RPMI7951 (cell line): ENCODE data around the gene JOSD2. TPM values are rescaled to one million over a fixed set of nuclear protein-coding genes. Genes with fewer than 3 reads are reported as not detected.

Source experiments
- DNase-seq: peaks from one replicate; pipeline ENCODE4 v3.0.0-alpha.2; 2012; ENCODE audit warnings: low read depth
- total RNA-seq: library from RNA; depleted of rRNA; stranded (reverse); fragments of >200 nt; shearing (Covaris generic); gene quantifications from 2 replicates; pipeline ENCODE4 v1.2.3, GENCODE V29; 2014

Gene JOSD2
- total RNA-seq, 1 experiment from 2014 or later, result 39.0 TPM

DNA sequence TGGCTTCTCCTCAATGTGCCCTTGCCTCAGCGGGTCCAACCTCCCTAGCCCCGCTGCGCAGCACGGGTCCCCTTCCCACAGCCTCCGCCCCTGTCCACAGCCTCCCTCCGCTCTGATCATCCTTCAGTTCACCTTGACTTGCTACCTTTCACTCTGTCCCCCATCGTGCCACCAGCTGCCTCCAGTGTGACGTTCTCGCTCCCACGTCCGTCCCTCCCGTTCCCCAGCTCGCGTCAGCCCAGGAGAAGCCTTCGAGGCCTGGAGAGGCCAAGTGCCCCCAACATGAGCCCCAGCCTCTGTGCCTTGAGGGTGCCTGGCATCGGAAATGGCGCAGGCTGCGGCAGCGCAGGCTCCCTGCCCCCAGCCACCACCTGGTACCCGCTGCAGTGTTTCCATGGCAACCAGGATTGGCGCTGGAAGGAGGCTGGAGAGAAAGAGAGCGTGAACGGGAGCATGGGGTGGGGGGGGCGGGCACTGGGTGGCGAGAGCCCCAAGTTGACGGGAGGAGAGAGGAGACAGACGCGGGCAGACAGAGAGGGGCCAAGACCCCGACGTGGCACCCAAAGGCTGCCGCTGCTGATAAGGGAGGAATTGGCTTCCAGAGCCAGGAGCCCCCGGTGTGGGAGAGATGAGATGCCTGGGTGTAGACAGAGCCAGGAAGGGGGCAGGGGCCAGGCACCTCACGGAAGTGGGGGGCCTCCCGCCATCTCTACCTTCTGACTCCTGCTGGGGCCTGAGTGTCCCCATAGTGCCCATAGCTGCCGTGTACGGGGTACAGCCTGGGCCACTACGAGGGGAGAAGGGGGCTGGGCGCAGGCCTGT lies 3.6 kb upstream of the JOSD2 start:
- no peak for DNase-seq

GRCh38 chr19:50513746-50514345 lies 2.9 kb upstream of the JOSD2 start, which contains the start of gene ASPDH:
TSS of gene ASPDH (minus strand) at chr19:50513913. CDS start at chr19:50513823, 90 bp downstream.
- no peak for DNase-seq

DNA sequence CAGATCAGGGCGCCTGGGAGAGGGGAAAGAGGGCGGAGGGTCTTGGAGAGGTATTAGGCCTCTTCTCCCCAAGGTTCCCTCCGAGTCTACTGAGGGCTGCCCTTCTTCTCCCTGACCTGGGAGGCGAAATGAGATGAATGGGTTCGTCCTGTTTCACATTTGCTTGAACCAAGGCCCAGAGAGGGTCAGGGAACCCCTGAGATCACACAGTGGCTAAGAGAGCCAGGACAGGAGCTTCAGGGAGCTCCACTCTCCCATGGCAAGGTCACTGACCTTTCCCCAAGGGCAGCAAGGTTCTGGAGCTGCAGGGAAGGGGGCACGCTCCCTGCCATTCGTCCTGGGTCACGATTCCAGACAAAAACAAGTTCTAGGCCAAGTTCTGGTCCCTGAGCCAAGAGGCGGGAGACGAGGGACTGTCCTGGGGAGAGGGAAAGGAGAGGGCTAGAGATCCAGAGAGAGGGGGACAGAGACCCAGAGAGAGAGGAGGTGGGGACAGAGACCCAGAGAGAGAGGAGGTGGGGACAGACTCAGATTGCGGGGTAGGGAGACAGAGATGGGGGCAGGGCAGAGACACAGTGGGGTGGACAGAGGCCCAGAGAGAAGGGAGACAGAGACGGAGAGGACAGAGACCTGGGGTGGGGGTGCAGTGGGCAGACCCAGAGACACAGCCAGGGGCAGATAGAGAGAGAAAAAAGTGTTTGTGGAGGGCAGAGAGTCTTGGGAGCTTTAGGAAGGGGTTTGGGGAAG lies 2.2 kb upstream of the JOSD2 start:
- DNase-seq, result no peak

DNA sequence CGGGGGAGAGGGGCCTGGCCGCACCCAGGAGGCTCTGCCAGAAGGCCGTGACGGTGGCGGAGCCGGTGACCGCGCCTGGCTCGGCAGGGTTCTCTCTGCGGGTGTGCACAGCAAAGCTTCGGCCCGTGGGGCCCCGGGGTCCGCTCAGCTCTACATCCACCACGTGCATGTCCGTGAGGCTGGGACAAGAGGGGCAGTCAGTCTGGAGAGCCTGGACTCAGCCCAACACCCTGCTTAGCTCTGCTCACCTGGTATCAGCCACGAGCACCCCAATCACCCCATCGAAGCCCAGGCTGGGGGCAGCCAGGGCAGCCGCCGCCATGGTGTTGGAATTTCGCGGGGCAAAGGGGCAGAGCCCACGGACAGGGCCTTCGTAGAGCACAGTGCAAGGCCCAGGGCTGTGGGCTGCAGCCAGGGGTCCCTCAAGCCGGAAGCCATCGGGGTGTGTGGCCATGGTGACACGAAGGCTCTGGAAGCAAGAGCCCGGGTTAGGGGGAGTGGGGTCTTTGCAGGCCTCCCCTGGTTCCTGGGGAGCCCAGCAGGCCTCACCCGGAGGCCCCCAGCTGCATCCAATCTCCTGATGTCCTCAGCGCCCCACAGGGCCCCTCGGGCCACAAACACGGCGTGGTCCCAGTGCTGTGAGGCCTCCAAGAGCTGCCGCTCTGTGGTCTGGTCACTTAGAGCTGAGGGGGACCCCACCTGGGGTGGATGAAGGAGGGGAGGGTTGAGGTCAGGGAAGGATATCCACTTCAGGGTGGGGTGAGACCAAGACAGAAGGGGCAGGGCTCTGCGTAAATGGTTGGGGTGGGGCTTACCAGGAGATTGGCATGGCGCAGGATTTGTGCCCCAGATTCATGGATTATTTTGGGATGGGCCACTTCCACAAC lies 1.4 kb upstream of the JOSD2 start:
- DNase-seq, result no peak

DNA sequence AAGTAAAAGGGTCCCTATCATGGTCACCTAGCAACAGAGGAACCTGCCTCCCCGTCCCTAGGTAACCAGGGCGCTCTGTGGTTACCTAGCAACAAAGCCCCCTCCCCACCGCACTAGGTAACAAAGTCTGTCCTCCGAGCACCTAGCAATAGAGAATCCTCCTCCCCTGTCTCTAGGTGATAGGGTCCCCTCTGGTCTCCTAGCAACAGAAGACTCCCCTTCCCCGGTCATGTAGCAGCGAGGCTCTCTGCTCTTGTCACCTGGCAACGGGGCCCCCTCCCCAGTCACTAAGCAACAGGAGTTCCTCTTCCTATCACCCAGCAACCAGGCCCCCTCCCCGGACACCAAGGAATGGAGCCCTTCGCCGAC lies 307 bp downstream of the JOSD2 start:
- no peak for DNase-seq

DNA sequence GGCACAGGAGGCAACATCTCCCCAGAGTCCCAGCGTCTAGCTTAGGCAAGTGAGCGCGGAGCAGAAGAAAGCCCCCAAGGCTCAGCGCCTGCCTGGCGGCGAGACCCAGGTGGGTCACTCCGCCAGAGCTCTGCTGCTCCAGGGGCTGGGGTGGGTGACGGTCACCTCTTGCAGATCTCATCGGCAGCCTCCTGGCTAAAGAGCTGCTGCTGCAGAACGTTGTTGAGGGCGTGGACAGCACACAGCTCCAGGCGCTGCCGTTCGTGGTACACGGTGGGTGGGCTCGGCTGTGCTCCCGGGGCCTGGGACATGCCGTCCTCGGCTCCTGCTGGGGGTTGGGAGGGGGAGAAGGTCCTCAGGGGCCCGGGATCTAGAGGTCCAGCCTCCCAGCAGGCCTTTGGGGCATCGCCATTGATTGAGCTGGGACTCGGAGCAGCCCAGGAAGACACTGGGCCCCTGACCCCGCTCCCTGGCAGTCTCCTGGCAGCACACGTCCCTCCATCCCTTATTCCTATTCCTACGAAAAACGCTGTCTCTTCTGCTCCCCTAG lies 795 bp downstream of the JOSD2 start:
- no peak for DNase-seq

- no peak for DNase-seq
These were observed 1.6 kb downstream of the JOSD2 start for GRCh38 chr19:50509366-50509765.

DNA sequence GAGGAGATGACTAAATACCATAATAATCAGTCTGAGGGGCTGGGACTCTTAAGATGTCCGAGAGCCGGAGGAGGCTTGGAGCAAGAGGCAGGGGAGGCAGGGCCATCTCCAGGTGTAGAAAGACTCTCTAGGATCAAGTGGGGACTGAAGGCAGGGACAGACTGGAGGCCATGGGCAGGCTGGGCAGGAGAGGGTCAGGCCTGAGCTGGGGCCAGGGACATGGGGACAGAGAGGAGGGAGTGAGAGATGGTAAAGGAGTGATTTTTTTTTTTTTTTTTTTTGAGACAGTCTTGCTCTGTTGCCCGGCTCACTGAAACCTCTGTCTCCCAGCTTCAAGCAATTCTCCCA lies 2.2 kb downstream of the JOSD2 start:
- no peak for DNase-seq

DNA sequence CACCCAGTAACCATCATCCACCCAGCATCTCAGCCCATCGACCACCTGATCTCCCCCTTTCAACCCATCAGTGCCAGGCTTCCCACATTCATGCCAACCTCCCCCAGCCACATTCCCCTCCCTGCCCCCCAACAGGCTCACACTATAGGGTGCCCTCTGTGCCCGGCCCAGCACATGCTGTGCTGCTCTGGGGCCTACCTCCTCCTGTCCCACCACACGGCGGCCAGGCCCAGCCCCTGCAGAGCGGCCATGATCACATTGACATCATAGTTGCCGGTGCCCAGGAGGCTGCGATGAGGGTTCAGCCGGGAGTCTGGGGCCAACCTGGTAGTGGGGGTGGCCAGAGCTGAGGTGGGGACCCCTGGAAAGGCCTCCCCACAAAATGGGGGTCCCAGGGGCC lies 3.6 kb downstream of the JOSD2 start:
- no peak for DNase-seq

GRCh38 chr19:50506700-50507099 lies 4.3 kb downstream of the JOSD2 start:
- no peak for DNase-seq

- DNase-seq, result no peak
These were observed 5.0 kb downstream of the JOSD2 start for GRCh38 chr19:50505856-50506611.

GRCh38 chr19:50501568-50502475 lies 9.2 kb downstream of the JOSD2 start:
- no peak for DNase-seq

DNA sequence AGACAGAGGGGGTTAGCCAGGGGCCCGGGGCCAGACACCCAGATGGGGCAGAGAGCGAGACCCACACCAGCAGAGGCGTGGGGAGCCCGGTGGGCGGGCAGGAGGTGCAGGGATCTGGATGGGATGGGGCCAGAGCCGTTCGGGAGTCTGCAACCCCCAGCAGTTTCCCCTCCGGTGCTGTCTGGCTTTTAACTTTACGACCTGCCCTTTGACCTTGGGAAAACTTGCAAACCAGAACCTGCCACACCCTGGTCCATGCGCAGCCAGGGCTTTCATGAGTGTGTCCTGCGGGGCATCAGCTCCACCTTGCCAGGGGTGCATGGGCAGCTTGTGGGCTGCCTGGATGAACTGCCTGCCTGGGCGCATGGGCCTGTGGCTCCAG lies 9.8 kb downstream of the JOSD2 start:
- DNase-seq, result no peak

DNA sequence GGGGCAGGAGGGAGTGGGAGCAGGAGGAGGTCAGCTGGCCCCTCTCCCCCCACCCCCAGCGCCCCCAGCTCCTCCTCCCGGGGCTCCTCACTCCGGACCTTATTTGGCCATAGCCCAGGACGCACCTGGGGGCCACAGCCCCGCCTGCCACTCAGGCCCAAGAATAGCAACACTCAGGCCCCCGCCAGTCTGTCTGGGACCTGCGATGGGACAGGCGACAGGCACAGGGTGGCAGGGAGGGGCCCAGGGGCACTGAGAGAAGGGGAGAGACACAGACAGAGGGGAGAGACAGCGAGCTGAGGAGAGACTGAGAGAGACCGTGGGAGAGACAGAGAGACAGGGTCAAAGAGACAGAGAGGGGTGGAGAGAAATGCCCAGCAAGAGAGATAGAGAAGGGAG lies 10.2 kb downstream of the JOSD2 start:
- no peak for DNase-seq

DNA sequence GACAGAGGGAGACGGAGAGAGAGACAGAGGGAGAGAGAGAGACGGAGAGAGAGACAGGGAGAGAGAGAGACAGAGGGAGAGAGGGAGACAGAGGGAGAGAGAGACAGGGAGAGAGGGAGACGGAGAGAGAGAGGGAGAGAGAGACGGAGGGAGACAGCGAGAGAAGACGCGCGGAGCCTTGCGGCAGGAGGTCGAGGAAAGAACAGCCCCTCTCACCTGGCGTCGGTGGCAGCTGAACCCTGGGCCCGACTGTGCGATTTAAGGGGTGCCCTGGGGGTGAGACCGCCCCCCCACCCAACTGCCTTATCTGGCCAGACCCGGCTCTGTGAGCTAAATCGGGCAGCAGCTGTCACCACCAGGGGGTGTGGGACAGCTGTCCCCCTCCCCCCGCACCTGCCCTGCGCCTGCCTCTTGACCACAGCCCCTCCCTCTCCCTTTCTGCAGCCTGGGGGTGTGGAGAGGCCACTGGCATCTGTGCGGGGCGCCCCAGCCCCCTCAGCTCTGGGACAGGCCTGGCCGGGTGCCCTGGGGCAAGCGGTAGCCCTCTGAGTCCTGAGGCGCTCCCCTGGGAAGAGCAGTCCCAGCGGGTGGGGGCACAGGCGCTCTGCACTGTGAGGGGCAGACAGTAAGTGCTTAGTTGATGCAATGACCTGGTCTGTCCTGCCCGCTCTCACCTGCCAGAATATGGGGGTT lies 10.8 kb downstream of the JOSD2 start:
- DNase-seq, result no peak

GRCh38 chr19:50498219-50499056 lies 12.6 kb downstream of the JOSD2 start:
- DNase-seq, result no peak

- no peak for DNase-seq
These were observed 14.0 kb downstream of the JOSD2 start for GRCh38 chr19:50497022-50497405.
